ENCODE results near the gene ADAM22.

Gene ADAM22

GRCh38 chr7:87948371-87948770 lies 14.3 kb downstream of the ADAM22 start:
- in situ Hi-C loops (cut with MboI; ENCODE audit: low sequenced_read_pairs), result no loop called here

- in situ Hi-C loops (cut with MboI; ENCODE audit: low sequenced_read_pairs), result no loop called here
Measured at GRCh38 chr7:87959336-87959735, 25.3 kb downstream of the ADAM22 start.

- in situ Hi-C loops (cut with MboI; ENCODE audit: low sequenced_read_pairs), result no loop called here
Measured at GRCh38 chr7:87960239-87960638, 26.2 kb downstream of the ADAM22 start.

- in situ Hi-C loops (cut with MboI; ENCODE audit: low sequenced_read_pairs), result no loop called here
Measured at GRCh38 chr7:87961754-87962153, 27.7 kb downstream of the ADAM22 start.

GRCh38 chr7:87966271-87966670 lies 32.2 kb downstream of the ADAM22 start:
- in situ Hi-C loops (cut with MboI; ENCODE audit: low sequenced_read_pairs), result no loop called here

GRCh38 chr7:87968021-87968420 lies 34.0 kb downstream of the ADAM22 start:
- in situ Hi-C loops (cut with MboI; ENCODE audit: low sequenced_read_pairs), result no loop called here

- in situ Hi-C loops (cut with MboI; ENCODE audit: low sequenced_read_pairs), result no loop called here
Measured at GRCh38 chr7:87982116-87982515, 48.1 kb downstream of the ADAM22 start.

GRCh38 chr7:87984088-87984487 lies 50.0 kb downstream of the ADAM22 start:
- in situ Hi-C loops (cut with MboI; ENCODE audit: low sequenced_read_pairs), result no loop called here

- in situ Hi-C loops (cut with MboI; ENCODE audit: low sequenced_read_pairs), result no loop called here
Measured at GRCh38 chr7:87993269-87993668, 59.2 kb downstream of the ADAM22 start.

GRCh38 chr7:87999261-87999660 lies 65.2 kb downstream of the ADAM22 start:
- in situ Hi-C loops (cut with MboI; ENCODE audit: low sequenced_read_pairs), result no loop called here

- in situ Hi-C loops (cut with MboI; ENCODE audit: low sequenced_read_pairs), result no loop called here
Measured at GRCh38 chr7:88001744-88002530, 67.9 kb downstream of the ADAM22 start.

- in situ Hi-C loops (cut with MboI; ENCODE audit: low sequenced_read_pairs), result no loop called here
Measured at GRCh38 chr7:88002617-88003016, 68.6 kb downstream of the ADAM22 start.

- in situ Hi-C loops (cut with MboI; ENCODE audit: low sequenced_read_pairs), result no loop called here
Measured at GRCh38 chr7:88003581-88003980, 69.5 kb downstream of the ADAM22 start.

GRCh38 chr7:88005191-88005590 lies 71.1 kb downstream of the ADAM22 start:
- in situ Hi-C loops (cut with MboI; ENCODE audit: low sequenced_read_pairs), result no loop called here

GRCh38 chr7:88009651-88010050 lies 75.6 kb downstream of the ADAM22 start:
- in situ Hi-C loops (cut with MboI; ENCODE audit: low sequenced_read_pairs), result no loop called here

GRCh38 chr7:88012086-88012485 lies 78.0 kb downstream of the ADAM22 start:
- in situ Hi-C loops (cut with MboI; ENCODE audit: low sequenced_read_pairs), result no loop called here

GRCh38 chr7:88013981-88014380 lies 79.9 kb downstream of the ADAM22 start:
- in situ Hi-C loops (cut with MboI; ENCODE audit: low sequenced_read_pairs), result no loop called here

- in situ Hi-C loops (cut with MboI; ENCODE audit: low sequenced_read_pairs), result no loop called here
Measured at GRCh38 chr7:88014581-88014980, 80.5 kb downstream of the ADAM22 start.

GRCh38 chr7:88015309-88015708 lies 81.3 kb downstream of the ADAM22 start:
- in situ Hi-C loops (cut with MboI; ENCODE audit: low sequenced_read_pairs), result no loop called here

- in situ Hi-C loops (cut with MboI; ENCODE audit: low sequenced_read_pairs), result no loop called here
Measured at GRCh38 chr7:88018501-88018900, 84.5 kb downstream of the ADAM22 start.

- in situ Hi-C loops (cut with MboI; ENCODE audit: low sequenced_read_pairs), result no loop called here
Measured at GRCh38 chr7:88020953-88021665, 87.1 kb downstream of the ADAM22 start.

- in situ Hi-C loops (cut with MboI; ENCODE audit: low sequenced_read_pairs), result no loop called here
Measured at GRCh38 chr7:88027724-88028123, 93.7 kb downstream of the ADAM22 start.

Measured in HL-60/S4 treated with phorbol 12-myristate 13-acetate at 8.2 ng/mL for 4 days and 3 days (cell line).